HG03159 (cell line): ENCODE data around the gene QSOX1.

ENCODE experiments used
- ATAC-seq: cut with Tn5 transposase; IDR thresholded peaks from one replicate; pipeline ENCODE4 v1.9.1; 2021; ENCODE audit warnings: mild to moderate bottlenecking, moderate library complexity; ENCODE audit not compliant: unreplicated experiment

Gene QSOX1

GRCh38 chr1:180248731-180249681 lies 94.3 kb downstream of the QSOX1 start:
- ATAC-seq: no peak

DNA sequence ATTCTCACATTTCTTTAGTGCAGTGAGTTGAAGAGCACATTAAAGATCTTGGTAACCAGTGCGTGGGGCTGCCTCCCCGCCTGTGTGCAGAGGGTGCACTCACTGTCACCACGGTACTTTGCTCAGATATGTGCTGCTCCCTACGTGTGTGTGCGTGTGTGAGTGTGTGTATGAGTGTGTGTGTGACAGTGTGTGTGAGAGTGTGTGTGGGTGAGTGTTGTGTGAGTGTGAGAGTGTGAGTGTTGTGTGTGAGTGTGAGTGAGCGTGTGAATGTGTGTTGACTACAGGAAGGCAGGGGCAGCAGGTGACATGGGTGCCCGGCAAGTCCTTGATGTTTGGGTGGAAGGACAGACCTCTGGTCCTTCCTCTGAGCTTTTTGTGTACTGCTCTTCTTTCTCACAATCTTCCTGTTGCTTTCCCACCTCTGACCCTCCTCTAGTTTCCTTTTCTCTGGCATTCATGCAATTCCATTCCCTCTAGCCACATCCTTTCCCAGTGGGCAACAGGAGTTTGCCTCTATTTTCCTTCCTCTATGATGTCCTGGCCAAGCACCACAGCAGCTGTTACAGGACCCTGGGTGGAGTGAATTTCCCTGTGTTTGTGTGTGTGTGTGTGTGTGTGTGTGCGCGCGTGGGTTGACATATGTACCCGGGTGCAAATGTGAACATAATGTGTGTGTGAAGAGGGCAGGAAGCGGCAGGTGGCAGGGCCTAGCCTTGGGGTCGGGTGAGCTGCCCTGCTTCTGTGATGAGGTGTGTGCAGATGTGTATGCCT lies 95.2 kb downstream of the QSOX1 start:
- ATAC-seq: no peak

- ATAC-seq: no peak
Observed at GRCh38 chr1:180250499-180250770, 95.8 kb downstream of the QSOX1 start.

GRCh38 chr1:180250883-180251509 lies 96.3 kb downstream of the QSOX1 start:
- ATAC-seq: no peak

DNA sequence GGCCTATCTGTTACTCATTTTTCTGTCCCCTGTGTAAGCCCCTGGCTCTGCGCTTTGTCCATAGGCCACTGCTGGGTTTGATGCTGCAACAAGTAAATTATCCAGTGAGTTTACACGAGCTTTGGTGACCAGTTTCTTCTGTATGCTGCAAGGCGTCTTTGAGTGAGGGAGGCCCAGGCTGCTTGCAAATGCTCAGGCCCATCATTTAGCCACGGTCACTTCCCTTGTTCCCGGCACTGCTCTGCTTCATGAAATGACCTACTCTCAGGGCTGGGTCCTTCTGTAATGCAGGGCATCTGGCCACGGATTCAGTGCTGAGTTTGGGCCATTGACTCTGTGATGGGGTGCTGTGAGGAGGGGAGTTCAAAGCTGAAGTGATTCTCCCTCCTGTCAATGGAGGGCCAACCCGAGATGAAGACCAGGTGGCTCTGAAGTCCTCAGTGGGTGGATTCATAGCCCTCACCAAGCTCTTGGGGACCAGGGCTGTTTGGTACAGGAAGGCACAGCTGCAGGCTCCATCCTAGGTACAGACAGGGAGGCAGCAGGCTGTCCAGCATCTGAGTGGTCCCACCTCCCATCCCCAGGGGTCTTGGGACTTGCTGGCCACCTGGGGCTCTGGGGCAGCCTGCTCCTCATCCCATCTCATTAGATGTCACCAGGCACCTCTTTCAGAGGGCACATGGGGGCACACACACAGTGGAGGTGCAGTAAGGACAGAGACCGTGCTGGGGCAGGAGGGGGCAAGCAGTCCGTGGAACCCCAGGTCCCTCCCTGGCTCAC lies 97.0 kb downstream of the QSOX1 start:
- ATAC-seq: no peak

DNA sequence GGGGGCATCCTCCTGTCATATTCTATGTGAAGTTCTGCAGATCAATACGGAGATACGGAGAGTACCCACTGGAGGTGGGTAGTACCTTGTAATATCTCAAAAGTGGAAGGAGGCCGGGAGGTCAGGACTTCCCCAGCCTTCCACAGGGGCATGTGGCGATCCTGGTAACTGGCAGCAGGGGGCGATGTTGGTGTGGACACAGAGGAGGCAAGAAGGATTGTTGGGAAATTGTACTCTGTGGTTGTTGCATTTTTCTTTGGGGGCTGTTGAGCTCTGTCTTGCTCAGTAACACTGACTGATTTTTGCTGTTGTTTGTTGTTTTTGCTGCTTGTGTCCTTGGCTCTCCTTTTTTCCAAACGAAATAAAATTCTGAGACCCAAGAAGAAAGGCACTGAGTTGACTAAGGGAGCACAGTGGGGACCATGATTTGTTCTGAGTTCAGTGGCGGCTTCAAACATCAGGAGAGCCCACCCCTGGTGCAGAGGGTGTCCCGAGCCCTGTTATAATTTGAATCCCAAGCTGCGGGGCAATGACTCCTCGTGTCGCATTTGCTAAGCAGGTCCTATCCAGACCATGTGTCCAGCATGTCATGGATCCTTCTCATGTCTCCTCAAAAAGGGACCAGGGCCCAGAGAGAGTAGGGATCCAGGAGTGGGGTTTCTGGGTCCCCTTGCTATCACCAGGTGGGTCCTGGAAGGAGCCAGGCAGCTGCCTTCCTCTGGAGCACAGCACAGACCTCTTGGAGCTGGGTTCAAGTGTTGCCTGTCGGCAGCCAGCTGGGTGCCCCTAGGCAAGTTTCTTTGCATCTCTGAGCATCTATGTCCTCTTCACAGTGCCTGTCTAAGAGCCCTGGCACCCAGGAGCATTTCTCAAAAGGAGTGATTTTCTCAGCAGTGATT lies 98.2 kb downstream of the QSOX1 start:
- ATAC-seq: peak; percentile 67
